HG03139 (cell line): ENCODE data around the gene FBXO7.
"Not testable (repeated sequence)": the region's sequence is repeated elsewhere in the genome, so short reads cannot be mapped to it uniquely, and the experiment has no call there.

ENCODE experiments used
- ATAC-seq: cut with Tn5 transposase; IDR thresholded peaks from one replicate; pipeline ENCODE4 v1.9.1; 2021; ENCODE audit not compliant: unreplicated experiment

Gene FBXO7

GRCh38 chr22:32474635-32475467 lies at the start of gene FBXO7:
FBXO7 (plus strand) TSS chr22:32474811; CDS start chr22:32475003, 192 bp downstream.
- ATAC-seq = peak; percentile 59

GRCh38 chr22:32426881-32427280 lies 47.7 kb upstream of the FBXO7 start:
- ATAC-seq = no peak

- no peak for ATAC-seq
Measured at GRCh38 chr22:32430352-32430751, 44.3 kb upstream of the FBXO7 start.

- ATAC-seq = no peak
Measured at GRCh38 chr22:32444068-32444467, 30.5 kb upstream of the FBXO7 start.

- ATAC-seq = no peak
Measured at GRCh38 chr22:32446321-32446720, 28.3 kb upstream of the FBXO7 start.

GRCh38 chr22:32448980-32449379 lies 25.6 kb upstream of the FBXO7 start:
- ATAC-seq = no peak

GRCh38 chr22:32457031-32457430 lies 17.6 kb upstream of the FBXO7 start:
- no peak for ATAC-seq

- no peak for ATAC-seq
Measured at GRCh38 chr22:32462452-32462851, 12.2 kb upstream of the FBXO7 start.

GRCh38 chr22:32465661-32466060 lies 8.9 kb upstream of the FBXO7 start:
- ATAC-seq = no peak

- no peak for ATAC-seq
Measured at GRCh38 chr22:32466496-32466895, 8.1 kb upstream of the FBXO7 start.

- ATAC-seq = no peak
Measured at GRCh38 chr22:32469799-32470212, 4.8 kb upstream of the FBXO7 start.

GRCh38 chr22:32473388-32473952 lies 1.1 kb upstream of the FBXO7 start:
- no peak for ATAC-seq

- no peak for ATAC-seq
Measured at GRCh38 chr22:32475468-32476010, 928 bp downstream of the FBXO7 start.

- ATAC-seq = no peak
Measured at GRCh38 chr22:32476281-32477195, 1.9 kb downstream of the FBXO7 start.

- ATAC-seq = no peak
Measured at GRCh38 chr22:32477596-32477995, 3.0 kb downstream of the FBXO7 start.

GRCh38 chr22:32478552-32478951 lies 3.9 kb downstream of the FBXO7 start:
- not testable (repeated sequence) for ATAC-seq

GRCh38 chr22:32478994-32479393 lies 4.4 kb downstream of the FBXO7 start:
- no peak for ATAC-seq

- ATAC-seq = no peak
Measured at GRCh38 chr22:32480238-32480637, 5.6 kb downstream of the FBXO7 start.

GRCh38 chr22:32482708-32483107 lies 8.1 kb downstream of the FBXO7 start:
- ATAC-seq = peak; percentile 54

- no peak for ATAC-seq
Measured at GRCh38 chr22:32486656-32487390, 12.2 kb downstream of the FBXO7 start.

GRCh38 chr22:32487461-32487860 lies 12.8 kb downstream of the FBXO7 start:
- no peak for ATAC-seq
